ENCODE data around the gene KDM3B. TPM values are rescaled to one million over a fixed set of nuclear protein-coding genes. Genes with fewer than 3 reads are reported as not detected.

Gene KDM3B
- total and polyA plus RNA-seq, 9 of the 15 experiments (the other 6 are each of a cell fraction or from before 2014, with no cell fraction given): 13.8 to 62.8 (median 41.9) TPM

GRCh38 chr5:138354926-138355378 is 2.5 kb downstream of the KDM3B start (continued):
- TF ChIP-seq, protein P1, sequence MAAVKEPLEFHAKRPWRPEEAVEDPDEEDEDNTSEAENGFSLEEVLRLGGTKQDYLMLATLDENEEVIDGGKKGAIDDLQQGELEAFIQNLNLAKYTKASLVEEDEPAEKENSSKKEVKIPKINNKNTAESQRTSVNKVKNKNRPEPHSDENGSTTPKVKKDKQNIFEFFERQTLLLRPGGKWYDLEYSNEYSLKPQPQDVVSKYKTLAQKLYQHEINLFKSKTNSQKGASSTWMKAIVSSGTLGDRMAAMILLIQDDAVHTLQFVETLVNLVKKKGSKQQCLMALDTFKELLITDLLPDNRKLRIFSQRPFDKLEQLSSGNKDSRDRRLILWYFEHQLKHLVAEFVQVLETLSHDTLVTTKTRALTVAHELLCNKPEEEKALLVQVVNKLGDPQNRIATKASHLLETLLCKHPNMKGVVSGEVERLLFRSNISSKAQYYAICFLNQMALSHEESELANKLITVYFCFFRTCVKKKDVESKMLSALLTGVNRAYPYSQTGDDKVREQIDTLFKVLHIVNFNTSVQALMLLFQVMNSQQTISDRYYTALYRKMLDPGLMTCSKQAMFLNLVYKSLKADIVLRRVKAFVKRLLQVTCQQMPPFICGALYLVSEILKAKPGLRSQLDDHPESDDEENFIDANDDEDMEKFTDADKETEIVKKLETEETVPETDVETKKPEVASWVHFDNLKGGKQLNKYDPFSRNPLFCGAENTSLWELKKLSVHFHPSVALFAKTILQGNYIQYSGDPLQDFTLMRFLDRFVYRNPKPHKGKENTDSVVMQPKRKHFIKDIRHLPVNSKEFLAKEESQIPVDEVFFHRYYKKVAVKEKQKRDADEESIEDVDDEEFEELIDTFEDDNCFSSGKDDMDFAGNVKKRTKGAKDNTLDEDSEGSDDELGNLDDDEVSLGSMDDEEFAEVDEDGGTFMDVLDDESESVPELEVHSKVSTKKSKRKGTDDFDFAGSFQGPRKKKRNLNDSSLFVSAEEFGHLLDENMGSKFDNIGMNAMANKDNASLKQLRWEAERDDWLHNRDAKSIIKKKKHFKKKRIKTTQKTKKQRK (IDR thresholded peaks at IDR 0.05; ENCODE audit: borderline replicate concordance, low read depth, low read length): no peak
- TF ChIP-seq ZNF143 (CRISPR knock-in tag; IDR thresholded peaks at IDR 0.05) (no peak), ILF3 (IDR thresholded peaks at IDR 0.05; ENCODE audit: borderline replicate concordance) (no peak), ZNF274 (IDR thresholded peaks at IDR 0.05; ENCODE audit: borderline replicate concordance, low read depth, low read length) (no peak), MAFG (tag; conservative IDR thresholded peaks at IDR 0.05) (peak; percentile 21; the same call in 1 of the 2 replicates), KAT2B (IDR thresholded peaks at IDR 0.05; ENCODE audit: low read depth, low read length) (no peak), KHSRP (IDR thresholded peaks at IDR 0.05) (no peak), STAT5B (CRISPR knock-in tag; IDR thresholded peaks at IDR 0.05) (no peak), BRCA1 (IDR thresholded peaks at IDR 0.05) (no peak), BRCA1 (CRISPR knock-in tag; IDR thresholded peaks at IDR 0.05) (no peak), XRCC4 (IDR thresholded peaks at IDR 0.05; ENCODE audit: extremely low read depth, insufficient read depth, insufficient read length) (no peak), CTCFL (IDR thresholded peaks at IDR 0.05; ENCODE audit: borderline replicate concordance, insufficient read depth, low read depth, low read length, poor library complexity, severe bottlenecking) (peak; percentile 41), SMARCB1 (IDR thresholded peaks at IDR 0.05; ENCODE audit: insufficient read length, low read depth) (no peak), HNRNPLL (IDR thresholded peaks at IDR 0.05; ENCODE audit: low read depth, low read length, poor library complexity, severe bottlenecking) (no peak), ZNF24 (IDR thresholded peaks at IDR 0.05) (no peak), SMC3 (conservative IDR thresholded peaks at IDR 0.05; ENCODE audit: insufficient read depth, low read depth, low read length) (no peak), RFX7 (CRISPR knock-in tag; IDR thresholded peaks at IDR 0.05) (no peak), RBM14 (IDR thresholded peaks at IDR 0.05; ENCODE audit: borderline replicate concordance, insufficient read depth, low read depth, low read length) (no peak), PHTF2 (CRISPR knock-in tag; IDR thresholded peaks at IDR 0.05) (no peak), ZNF224 (CRISPR knock-in tag; IDR thresholded peaks at IDR 0.05) (no peak), MCM7 (IDR thresholded peaks at IDR 0.05) (no peak), ZNF408 (CRISPR knock-in tag; IDR thresholded peaks at IDR 0.05; ENCODE audit: low read depth) (no peak), ZFX (CRISPR knock-in tag; IDR thresholded peaks at IDR 0.05) (no peak), ZNF175 (CRISPR knock-in tag; IDR thresholded peaks at IDR 0.05; ENCODE audit: low read depth) (no peak)
- TF ChIP-seq, protein P2, sequence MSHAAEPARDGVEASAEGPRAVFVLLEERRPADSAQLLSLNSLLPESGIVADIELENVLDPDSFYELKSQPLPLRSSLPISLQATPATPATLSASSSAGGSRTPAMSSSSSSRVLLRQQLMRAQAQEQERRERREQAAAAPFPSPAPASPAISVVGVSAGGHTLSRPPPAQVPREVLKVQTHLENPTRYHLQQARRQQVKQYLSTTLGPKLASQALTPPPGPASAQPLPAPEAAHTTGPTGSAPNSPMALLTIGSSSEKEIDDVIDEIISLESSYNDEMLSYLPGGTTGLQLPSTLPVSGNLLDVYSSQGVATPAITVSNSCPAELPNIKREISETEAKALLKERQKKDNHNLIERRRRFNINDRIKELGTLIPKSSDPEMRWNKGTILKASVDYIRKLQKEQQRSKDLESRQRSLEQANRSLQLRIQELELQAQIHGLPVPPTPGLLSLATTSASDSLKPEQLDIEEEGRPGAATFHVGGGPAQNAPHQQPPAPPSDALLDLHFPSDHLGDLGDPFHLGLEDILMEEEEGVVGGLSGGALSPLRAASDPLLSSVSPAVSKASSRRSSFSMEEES (CRISPR knock-in tag; IDR thresholded peaks at IDR 0.05): no peak
